Fibroblast of mammary gland (primary cell): ENCODE measurements around the gene SUGCT.

Source experiments
- DNase-seq: peaks from one replicate; pipeline ENCODE4 v3.0.0-alpha.2; 2010; ENCODE audit warnings: low read depth
- H3K4me3 ChIP-seq: 2 replicates; pipeline ENCODE4 v1.5.1; 2011; ENCODE audit warnings: low read depth, mild to moderate bottlenecking, low read length, moderate library complexity; ENCODE audit not compliant: control insufficient read depth
- TF ChIP-seq, protein P1 (sequence below): conservative IDR thresholded peaks from 2 replicates; pipeline ENCODE4 v1.5.1; 2011; ENCODE audit warnings: low read depth, low read length, inconsistent platforms; ENCODE audit not compliant: control insufficient read depth, insufficient read depth

The SUGCT gene

DNA sequence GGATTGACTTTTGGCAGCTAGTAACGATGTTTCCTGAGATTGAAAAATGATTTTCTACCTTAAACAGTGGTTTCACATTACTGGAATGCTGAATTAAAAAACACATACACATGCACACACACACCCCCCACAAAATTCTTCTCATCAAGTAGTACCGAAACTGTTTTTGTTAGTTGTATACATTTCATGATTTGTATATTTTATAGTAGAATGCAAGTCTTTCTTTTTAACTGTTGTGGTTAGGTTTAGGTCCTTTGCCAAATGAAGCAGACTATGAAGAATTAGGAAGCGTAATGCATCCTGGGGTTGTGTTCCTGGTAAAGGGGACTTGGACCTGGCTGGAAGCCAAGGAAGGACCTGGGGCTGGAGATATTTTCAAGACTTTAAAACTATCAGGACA is 505.8 kb downstream of the SUGCT start:
- TF ChIP-seq, protein P1, sequence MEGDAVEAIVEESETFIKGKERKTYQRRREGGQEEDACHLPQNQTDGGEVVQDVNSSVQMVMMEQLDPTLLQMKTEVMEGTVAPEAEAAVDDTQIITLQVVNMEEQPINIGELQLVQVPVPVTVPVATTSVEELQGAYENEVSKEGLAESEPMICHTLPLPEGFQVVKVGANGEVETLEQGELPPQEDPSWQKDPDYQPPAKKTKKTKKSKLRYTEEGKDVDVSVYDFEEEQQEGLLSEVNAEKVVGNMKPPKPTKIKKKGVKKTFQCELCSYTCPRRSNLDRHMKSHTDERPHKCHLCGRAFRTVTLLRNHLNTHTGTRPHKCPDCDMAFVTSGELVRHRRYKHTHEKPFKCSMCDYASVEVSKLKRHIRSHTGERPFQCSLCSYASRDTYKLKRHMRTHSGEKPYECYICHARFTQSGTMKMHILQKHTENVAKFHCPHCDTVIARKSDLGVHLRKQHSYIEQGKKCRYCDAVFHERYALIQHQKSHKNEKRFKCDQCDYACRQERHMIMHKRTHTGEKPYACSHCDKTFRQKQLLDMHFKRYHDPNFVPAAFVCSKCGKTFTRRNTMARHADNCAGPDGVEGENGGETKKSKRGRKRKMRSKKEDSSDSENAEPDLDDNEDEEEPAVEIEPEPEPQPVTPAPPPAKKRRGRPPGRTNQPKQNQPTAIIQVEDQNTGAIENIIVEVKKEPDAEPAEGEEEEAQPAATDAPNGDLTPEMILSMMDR: no peak
- no peak for DNase-seq
- H3K4me3 ChIP-seq: no peak overlapping the region

DNA sequence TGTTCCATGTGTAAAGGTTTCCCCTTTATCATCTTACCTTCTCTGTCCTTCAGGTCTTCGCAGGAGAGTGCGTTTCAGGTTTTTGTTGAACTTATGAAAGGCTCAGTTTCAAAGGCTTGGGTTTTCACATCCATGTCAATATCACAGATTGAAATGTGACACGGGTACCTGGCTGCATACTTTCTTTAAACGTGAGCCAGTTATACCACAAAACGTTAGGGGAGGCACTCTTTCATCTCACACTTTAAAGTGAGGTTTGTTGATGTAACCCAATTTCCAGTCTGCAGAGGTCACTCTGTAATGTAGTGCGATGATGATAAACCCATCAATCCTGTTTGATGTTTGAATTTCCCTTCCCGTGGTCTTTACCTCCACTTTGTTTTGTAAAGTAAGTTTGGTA is 506.9 kb downstream of the SUGCT start:
- no peak for DNase-seq
- TF ChIP-seq, protein P1: no peak
- no peak overlapping the region for H3K4me3 ChIP-seq

DNA sequence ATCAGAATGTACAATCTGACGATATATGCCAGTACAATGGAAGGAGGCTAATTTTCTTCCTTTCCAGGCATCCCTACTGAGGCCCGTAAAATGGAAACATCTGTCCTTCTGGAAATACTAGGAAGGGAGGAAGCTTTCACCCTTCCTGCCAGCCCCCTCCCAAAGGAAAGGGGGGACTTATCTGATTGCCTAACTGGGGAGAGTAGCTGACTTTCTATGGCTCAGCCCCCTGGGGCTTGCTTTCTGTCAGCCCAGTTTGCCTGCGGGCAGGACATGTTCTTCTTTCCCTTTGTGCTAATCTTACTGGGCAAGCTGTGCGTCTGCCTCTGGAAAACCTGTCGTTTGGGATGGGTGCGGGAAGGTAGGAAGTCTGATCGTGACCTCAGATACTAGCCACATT is 508.9 kb downstream of the SUGCT start:
- no peak for DNase-seq
- TF ChIP-seq, protein P1: no peak
- no peak overlapping the region for H3K4me3 ChIP-seq

DNA sequence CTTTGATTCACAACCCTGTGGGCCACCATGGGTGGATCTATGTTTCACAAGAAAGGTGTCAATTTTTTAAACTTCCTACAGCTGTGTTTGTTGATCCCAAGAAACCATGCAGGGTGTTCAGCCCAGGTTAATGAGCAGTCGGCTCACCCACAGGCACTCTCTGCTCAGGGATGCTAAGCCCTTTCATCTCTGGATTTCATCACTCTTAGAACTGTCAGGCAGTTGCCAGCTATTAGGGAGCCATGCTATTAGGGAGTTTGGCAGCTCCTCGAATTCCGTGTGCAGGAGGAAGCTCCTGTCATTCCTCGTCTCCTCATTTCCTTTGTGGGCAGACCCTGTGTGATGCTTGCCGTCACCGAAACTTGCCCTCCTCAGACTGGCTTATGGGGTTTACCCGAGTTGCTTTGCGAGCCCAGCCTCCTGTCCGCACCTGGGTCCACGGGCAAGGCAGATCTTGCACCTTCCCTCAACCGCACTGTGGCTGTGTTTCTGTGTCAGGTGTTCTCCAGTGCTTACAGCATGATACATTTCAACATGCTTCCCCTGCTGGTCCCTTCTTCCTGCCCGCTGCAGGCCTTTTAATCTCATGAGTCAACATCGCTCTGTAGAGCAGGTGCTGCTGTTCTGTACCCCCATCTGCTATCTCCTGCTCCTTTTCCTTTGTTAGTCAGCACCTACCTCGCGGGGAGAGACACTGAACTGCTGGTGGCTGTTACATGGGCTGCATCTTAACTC is 509.8 kb downstream of the SUGCT start:
- no peak for DNase-seq
- H3K4me3 ChIP-seq: no peak overlapping the region
- TF ChIP-seq, protein P1: no peak

DNA sequence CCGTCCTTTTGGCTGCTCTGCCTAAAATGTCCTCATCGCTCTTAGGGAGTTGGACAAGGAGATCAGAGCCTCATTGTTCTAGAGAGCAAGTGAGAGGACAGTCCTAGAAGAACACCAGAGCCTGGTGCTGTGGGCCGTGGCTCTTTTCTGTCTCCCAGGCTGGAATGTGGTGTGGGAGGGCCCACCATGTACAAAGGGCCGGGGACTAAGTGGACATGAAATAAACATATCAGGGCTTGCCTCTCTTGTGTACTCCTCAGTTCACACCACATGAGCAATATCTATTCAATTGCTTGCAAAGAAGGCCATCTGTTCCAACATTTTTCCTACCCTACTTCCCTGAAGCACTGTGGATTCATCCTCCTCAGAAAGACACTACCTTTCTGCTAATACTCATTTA is 510.4 kb downstream of the SUGCT start:
- H3K4me3 ChIP-seq: no peak overlapping the region
- no peak for DNase-seq
- TF ChIP-seq, protein P1: no peak

DNA sequence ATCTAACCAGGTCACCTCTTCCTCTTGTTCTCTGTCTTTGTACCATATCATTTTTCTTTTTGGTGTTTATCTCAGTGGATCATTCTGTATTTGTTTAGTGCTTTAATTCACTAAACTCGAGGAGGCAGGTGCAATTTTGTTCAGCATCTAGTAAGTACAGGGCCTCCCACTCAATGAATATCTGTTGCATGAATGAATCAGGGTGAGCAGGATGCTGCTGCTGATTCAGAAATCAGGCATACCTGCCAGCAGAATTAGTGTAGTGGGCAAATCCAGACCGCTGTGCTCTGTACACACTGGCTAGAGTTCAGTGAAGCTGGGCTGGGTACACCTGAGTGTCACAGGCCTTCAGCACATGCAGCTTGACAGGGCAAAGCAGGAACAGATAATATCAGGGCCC is 511.9 kb downstream of the SUGCT start:
- DNase-seq: no peak
- TF ChIP-seq, protein P1: no peak
- H3K4me3 ChIP-seq: no peak overlapping the region
